Measurements from ENCODE around the gene VSIR. TPM values are rescaled to one million over a fixed set of nuclear protein-coding genes. Genes with fewer than 3 reads are reported as not detected.

Gene VSIR
- total and polyA plus RNA-seq, 2 donors (not counting 1 experiment from before 2014, with no cell fraction given) = 40.5 to 61.2 TPM

DNA sequence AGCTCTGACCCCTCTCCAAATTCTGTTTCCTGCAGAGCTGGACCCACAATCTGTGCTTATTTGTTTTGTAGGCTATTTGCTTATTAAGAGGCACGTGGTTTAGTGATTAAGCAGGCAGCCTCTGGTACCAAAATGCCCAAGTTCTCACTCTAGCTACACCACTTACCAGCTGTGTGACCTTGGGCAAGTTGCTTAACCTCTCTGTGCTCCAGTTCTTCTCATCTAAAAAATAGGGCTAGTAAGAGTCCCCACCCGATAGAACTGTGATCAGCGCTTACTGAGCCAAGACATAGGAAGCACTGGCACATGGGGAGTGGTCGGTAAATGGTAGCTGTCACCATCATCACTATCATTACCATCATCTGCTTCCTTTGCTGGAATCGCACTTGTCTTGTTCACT is 74.6 kb downstream of the VSIR start:
- no peak for DNase-seq
- H3K27me3 ChIP-seq (replicated peaks in 1 of 4; ENCODE audit: control extremely low read depth in 1 of 4, control insufficient read depth in 3 of 4, insufficient read depth in 4 of 4, low read length in 3 of 4) = peaks cover 0 to 9% (median 0%) of the 10 kb centered on the region in 4 experiments
- TF ChIP-seq, protein P1, sequence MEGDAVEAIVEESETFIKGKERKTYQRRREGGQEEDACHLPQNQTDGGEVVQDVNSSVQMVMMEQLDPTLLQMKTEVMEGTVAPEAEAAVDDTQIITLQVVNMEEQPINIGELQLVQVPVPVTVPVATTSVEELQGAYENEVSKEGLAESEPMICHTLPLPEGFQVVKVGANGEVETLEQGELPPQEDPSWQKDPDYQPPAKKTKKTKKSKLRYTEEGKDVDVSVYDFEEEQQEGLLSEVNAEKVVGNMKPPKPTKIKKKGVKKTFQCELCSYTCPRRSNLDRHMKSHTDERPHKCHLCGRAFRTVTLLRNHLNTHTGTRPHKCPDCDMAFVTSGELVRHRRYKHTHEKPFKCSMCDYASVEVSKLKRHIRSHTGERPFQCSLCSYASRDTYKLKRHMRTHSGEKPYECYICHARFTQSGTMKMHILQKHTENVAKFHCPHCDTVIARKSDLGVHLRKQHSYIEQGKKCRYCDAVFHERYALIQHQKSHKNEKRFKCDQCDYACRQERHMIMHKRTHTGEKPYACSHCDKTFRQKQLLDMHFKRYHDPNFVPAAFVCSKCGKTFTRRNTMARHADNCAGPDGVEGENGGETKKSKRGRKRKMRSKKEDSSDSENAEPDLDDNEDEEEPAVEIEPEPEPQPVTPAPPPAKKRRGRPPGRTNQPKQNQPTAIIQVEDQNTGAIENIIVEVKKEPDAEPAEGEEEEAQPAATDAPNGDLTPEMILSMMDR (IDR thresholded peaks at IDR 0.05) = no peak
- TF ChIP-seq EZH2 (IDR thresholded peaks at IDR 0.05; ENCODE audit: borderline replicate concordance, insufficient read depth, low read depth, low read length, poor library complexity, severe bottlenecking) = no peak
- no peak for ATAC-seq (ENCODE audit: low read depth)
- POLR2A ChIA-PET = interaction anchor here (2.3 kb wide), 1 partner anchor 379 kb away, joined by 5 read pairs; the partner anchor contains the start of gene SLC29A3
- no peak overlapping the region for H3K9ac ChIP-seq (ENCODE audit: low read length)
- H3K27me3 Mint-ChIP-seq = no peaks in the 10 kb centered on the region
- no peak overlapping the region for H3K27ac ChIP-seq (ENCODE audit: low read length in 2 of 2)
- H3K4me1 Mint-ChIP-seq = peaks cover 46% of the 10 kb centered on the region
- WGBS (ENCODE audit: insufficient coverage) = 83% methylated on average over 2 of the region's 5 CpGs
- peaks cover 35 to 50% of the 10 kb centered on the region in 2 donors for H3K4me1 ChIP-seq (ENCODE audit: control insufficient read depth in 2 of 2, insufficient read depth in 2 of 2, low read length in 2 of 2)
- H3K27ac Mint-ChIP-seq = peak overlapping the region; percentile 3
- H3K9me3 Mint-ChIP-seq (ENCODE audit: insufficient read depth) = no peaks in the 10 kb centered on the region
- no peak overlapping the region for H3K4me3 Mint-ChIP-seq
- no peaks in the 10 kb centered on the region for H3K79me2 ChIP-seq (ENCODE audit: control insufficient read depth, insufficient read depth, low read length)
- no peaks in the 10 kb centered on the region for H3K36me3 ChIP-seq (replicated peaks in 1 of 2; ENCODE audit: control extremely low read depth in 1 of 2, control insufficient read depth in 1 of 2, extremely low read depth in 1 of 2, insufficient read depth in 2 of 2, low read length in 1 of 2)
- CTCF ChIA-PET = interaction anchor here (0.6 to 11.1 kb wide), 14 partner anchors 12 to 399 kb away, joined by 3 to 199 read pairs (median 8); partner anchors contain the start of genes SLC29A3 and VSIR
- intact Hi-C loops (cut with micrococcal nuclease) = loop anchor here (10.0 kb wide), 2 partner anchors 54 to 1554 kb away; partner anchors contain the start of gene TYSND1
- H3K9me3 ChIP-seq (ENCODE audit: control extremely low read depth in 1 of 3, control insufficient read depth in 2 of 3, insufficient read depth in 1 of 3, low read length in 2 of 3) = peaks cover 0 to 6% (median 0%) of the 10 kb centered on the region in 3 donors
- H3K4me3 ChIP-seq (ENCODE audit: control extremely low read depth in 1 of 5, extremely low read depth in 1 of 5, insufficient read depth in 1 of 5, low read depth in 2 of 5, low read length in 4 of 5) = no peak overlapping the region
- H3K4me2 ChIP-seq (replicated peaks; ENCODE audit: low read depth, low read length, poor library complexity, severe bottlenecking) = no peak overlapping the region
- no peak overlapping the region for H2AFZ ChIP-seq (ENCODE audit: insufficient read depth, low read depth, low read length, poor library complexity, severe bottlenecking)
- H4K20me1 ChIP-seq (ENCODE audit: control insufficient read depth, insufficient read depth, low read length, poor library complexity, severe bottlenecking) = no peaks in the 10 kb centered on the region

- H3K4me1 ChIP-seq (ENCODE audit: control insufficient read depth in 2 of 2, insufficient read depth in 2 of 2, low read length in 2 of 2) = peaks cover 39 to 55% of the 10 kb centered on the region in 2 donors
- no peak overlapping the region for H3K9ac ChIP-seq (ENCODE audit: low read length)
- WGBS (ENCODE audit: insufficient coverage) = 74% methylated on average over 6 of the region's 7 CpGs
- H3K36me3 ChIP-seq (replicated peaks in 1 of 2; ENCODE audit: control extremely low read depth in 1 of 2, control insufficient read depth in 1 of 2, extremely low read depth in 1 of 2, insufficient read depth in 2 of 2, low read length in 1 of 2) = no peaks in the 10 kb centered on the region
- no peak overlapping the region for H2AFZ ChIP-seq (ENCODE audit: insufficient read depth, low read depth, low read length, poor library complexity, severe bottlenecking)
- H3K4me3 Mint-ChIP-seq = no peak overlapping the region
- H3K27me3 Mint-ChIP-seq = no peaks in the 10 kb centered on the region
- H3K4me1 Mint-ChIP-seq = peaks cover 52% of the 10 kb centered on the region
- H3K79me2 ChIP-seq (ENCODE audit: control insufficient read depth, insufficient read depth, low read length) = no peaks in the 10 kb centered on the region
- no peak overlapping the region for H3K27ac ChIP-seq (ENCODE audit: low read length in 2 of 2)
- POLR2A ChIA-PET = interaction anchor here (2.3 kb wide), 1 partner anchor 379 kb away, joined by 5 read pairs; the partner anchor contains the start of gene SLC29A3
- DNase-seq (no peak), ATAC-seq (ENCODE audit: low read depth) (no peak)
- CTCF ChIA-PET = interaction anchor here (0.6 to 11.1 kb wide), 26 partner anchors 13 to 399 kb away, joined by 3 to 199 read pairs (median 6); partner anchors contain the start of genes SLC29A3 and VSIR
- peak overlapping the region; percentile 56 for H3K27ac Mint-ChIP-seq
- no peaks in the 10 kb centered on the region for H4K20me1 ChIP-seq (ENCODE audit: control insufficient read depth, insufficient read depth, low read length, poor library complexity, severe bottlenecking)
- H3K9me3 Mint-ChIP-seq (ENCODE audit: insufficient read depth) = no peaks in the 10 kb centered on the region
- TF ChIP-seq EZH2 (IDR thresholded peaks at IDR 0.05; ENCODE audit: borderline replicate concordance, insufficient read depth, low read depth, low read length, poor library complexity, severe bottlenecking) = no peak
- TF ChIP-seq, protein P1 (IDR thresholded peaks at IDR 0.05) = no peak
- H3K27me3 ChIP-seq (replicated peaks in 1 of 4; ENCODE audit: control extremely low read depth in 1 of 4, control insufficient read depth in 3 of 4, insufficient read depth in 4 of 4, low read length in 3 of 4) = peaks cover 0 to 9% (median 0%) of the 10 kb centered on the region in 4 experiments
- peaks cover 0 to 6% (median 0%) of the 10 kb centered on the region in 3 donors for H3K9me3 ChIP-seq (ENCODE audit: control extremely low read depth in 1 of 3, control insufficient read depth in 2 of 3, insufficient read depth in 1 of 3, low read length in 2 of 3)
- intact Hi-C loops (cut with micrococcal nuclease) = loop anchor here (10.0 kb wide), 2 partner anchors 53 to 1553 kb away; partner anchors contain the start of gene TYSND1
- no peak overlapping the region for H3K4me2 ChIP-seq (replicated peaks; ENCODE audit: low read depth, low read length, poor library complexity, severe bottlenecking)
- H3K4me3 ChIP-seq (ENCODE audit: control extremely low read depth in 1 of 5, extremely low read depth in 1 of 5, insufficient read depth in 1 of 5, low read depth in 2 of 5, low read length in 4 of 5) = no peak overlapping the region
These were observed 75.2 kb downstream of the VSIR start for GRCh38 chr10:71697938-71698709.
